IPS-NIHi7 (cell line): ENCODE measurements around the gene MINDY4.

Experiments used
- DNase-seq: peaks from one replicate; pipeline ENCODE4 v3.0.0; 2012; ENCODE audit warnings: mixed read lengths; ENCODE audit errors: extremely low spot score

The MINDY4 gene

DNA sequence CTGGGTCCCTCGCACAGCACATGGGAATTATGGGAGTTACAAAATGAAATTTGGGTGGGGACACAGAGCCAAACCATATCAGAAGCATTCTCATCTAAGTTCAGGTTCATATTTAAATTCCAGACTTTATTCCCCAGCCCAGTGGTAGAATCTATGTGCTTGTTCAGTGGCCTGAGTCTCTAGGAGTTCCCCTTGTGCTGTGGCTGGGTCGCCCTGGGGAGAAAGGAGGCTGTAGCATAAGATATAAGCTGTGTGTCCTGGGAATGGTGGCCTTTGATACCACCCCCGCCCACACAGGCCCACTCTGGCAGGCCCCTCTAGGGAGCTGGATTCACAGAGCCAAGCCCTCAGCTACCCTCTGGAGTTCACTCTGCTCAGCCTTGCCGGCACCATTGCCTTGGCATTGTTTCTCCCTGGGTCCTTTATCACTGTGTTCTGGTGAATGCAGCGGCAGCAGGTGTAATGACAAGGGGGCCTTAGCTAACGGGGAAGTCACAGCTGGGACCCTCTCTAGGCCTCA, 64.2 kb downstream of the MINDY4 start:
- no peak for DNase-seq

DNA sequence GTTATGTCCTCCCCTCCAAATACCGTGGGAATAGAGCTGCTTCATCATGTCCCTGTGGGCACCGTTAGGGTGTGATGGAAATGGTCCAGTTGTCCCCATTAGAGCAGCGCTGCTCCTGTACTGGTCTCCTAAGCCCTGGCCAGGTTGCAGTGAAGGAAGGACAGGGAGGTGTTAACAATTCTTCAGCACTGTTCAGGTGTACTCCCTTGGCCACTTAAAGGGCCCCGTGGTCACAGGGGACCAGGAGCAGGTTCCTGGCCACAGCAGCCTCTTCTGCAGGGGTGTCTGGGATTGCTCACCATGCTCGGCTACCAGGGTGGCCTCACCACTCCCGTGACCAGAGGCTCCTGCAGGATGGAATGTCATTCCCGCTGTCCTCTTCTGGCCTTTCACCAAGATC, 65.8 kb downstream of the MINDY4 start:
- DNase-seq, result no peak

DNA sequence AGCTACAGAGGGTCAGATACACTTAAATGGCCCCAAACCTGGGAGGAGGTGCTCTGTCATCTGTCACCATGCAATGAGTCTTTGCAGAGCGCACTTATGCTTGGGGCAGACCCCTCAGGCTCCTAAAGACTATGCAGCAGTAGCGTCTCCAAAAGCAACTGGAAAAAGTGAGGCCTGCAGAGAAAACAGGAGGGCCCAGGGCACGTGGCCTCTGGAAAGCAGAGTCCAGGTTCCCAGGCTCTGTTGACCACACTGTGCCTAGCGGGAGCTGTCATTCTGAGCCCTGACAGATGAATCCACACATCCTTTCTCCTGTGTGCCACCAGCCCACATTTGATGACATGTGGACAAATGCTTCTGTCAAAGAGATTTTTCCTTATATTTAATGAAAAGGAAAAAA, 66.4 kb downstream of the MINDY4 start:
- no peak for DNase-seq

DNA sequence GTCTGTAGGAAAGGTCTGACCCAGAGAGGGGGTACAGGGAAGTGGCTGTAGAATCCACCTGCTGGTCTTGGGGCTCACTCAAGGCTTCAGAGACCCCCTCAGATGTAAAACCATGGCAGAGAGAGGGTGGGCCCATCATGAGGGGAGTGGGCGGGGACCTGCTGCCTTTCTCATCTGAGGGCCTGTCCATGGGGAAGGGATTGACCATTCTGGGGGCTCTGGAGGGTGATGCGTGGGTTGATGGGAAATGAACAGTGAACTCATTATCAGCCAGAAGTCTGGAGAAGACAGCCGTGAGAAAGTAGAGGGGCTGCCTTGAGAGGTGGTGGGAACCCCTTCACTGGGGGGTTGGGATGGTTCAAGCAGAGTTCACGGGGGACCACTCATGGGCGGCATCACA, 66.8 kb downstream of the MINDY4 start:
- DNase-seq, result no peak

DNA sequence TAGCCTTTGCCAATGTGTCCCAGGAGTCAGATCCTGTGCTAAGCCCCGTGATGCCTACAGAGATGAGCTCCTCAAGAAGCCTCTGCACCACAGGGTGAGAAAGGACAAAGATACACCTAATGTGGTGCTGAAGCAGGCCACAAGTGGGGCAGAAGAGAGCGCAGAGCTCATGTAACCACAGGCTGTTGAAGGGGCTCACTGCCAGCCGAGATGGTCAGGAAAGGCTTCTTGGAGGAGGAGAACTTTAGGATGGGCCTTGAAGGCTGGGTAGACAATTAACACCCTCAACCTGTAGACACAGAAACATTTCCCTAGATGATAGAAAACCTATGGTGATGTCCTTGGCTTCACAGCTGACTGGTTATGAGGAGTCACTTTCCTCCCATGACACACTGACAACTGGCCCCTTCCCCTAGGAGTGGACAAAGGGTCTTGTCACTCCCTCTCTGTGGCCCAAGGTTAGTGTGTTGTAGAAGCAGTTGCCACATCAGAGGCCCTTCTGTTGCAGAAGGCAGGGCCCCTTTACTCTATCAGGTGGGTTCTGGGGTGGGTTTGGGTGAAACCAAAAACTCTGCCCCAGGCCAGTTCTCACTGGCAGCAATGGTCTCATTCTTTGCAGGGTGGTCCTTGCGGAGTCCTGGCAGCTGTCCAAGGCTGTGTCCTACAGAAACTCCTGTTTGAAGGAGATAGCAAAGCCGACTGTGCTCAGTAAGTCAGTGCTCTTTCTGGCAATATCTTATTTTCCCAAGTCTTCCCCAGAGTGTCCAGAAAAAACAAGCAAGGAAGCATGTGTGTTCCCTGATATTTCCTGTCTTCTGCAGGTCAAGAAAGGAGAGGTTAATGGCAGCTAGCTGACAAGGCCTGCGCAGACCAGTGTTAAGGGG, 69.2 kb downstream of the MINDY4 start:
- no peak for DNase-seq

DNA sequence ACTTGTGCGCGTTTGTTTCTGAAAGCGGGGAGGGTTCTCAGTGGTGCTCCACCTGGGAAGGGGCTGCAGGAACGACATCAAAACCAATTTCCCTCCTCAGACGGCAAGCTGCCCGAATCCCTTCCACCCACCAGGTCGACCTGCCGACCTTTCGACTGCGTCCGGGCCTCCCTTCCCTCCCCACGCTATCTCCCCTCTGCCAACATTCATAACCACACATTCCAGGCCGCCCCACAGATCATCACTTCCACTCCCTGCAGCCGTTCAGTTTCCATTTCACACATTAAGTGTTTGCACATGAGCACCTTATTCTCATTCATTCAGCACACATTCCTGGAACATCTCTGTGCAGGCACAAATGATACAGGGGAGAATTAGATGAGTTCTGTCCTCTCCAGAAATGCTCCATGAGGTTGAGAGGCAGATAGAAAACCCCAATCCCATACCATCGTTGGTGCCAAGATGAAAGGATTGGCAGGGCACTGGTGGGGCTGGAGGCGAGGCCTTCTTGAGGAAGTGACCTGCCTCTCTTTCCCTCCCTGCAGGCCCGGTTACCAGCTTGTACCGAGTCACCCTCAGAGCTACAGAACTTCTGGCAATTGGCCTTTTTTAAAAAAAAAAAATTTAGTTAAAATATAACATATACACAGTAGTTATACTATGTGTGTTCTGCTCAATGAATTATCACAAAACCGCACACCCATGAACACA, 70.0 kb downstream of the MINDY4 start:
- DNase-seq, result no peak

GRCh38 chr7:30841801-30842541, 70.8 kb downstream of the MINDY4 start:
- DNase-seq, result no peak

GRCh38 chr7:30842542-30843451, 71.6 kb downstream of the MINDY4 start:
- DNase-seq, result no peak

DNA sequence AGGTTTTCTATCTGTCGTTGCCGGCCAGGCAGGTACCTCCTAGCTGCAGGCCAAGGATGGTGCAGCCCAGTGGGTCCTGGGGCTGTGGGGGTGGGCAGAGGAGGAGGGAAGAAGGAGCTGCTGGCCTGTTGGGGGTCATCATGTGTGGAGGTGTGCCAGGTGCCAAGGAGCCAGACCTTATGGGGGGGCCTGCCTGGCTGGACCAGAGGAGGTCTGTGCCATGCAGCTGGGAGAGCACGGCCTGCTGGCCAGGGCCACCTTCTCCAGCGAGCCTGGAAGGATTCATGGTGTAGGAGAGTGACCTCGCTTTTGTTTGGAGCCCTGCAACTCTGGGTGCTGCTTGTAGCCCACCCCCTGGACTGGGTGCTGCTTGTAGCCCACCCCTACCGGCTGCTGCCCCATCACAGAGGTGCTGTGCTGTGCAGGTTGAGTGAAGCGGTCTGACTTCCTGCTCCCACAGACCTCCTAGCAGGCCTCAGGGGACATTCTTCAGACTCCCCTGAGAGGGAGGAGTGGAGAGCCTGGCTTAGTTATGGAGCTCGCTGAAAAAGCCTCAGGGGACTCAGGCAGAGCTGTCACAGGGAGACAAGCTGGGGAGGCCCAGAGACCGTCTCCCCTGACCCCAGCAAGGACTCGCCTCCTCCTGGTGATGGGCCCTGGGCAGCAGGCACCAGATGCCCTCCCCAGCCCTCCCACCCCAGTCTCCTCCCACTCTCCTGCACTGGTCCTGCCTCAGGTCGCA, 72.7 kb downstream of the MINDY4 start:
- DNase-seq, result no peak

DNA sequence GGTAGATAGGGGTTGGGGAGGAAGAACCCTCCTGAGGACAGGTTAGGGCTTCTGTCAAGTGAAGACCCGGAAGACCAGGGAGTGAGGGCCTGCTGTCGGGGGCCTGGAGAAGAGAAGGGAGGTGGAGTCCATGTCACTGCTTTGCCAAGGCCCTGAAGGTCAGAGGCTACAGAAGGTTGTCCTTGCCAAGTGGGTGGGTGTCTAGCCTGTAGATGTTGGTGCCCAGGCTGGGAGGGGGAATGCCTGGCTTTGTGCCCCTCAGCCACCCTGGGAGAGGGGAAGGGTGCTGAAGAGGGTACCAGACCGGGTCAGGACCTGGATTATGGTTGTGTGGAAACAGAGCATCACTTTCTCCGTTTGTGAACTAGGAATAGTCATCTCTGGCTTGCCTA, 73.3 kb downstream of the MINDY4 start:
- no peak for DNase-seq

DNA sequence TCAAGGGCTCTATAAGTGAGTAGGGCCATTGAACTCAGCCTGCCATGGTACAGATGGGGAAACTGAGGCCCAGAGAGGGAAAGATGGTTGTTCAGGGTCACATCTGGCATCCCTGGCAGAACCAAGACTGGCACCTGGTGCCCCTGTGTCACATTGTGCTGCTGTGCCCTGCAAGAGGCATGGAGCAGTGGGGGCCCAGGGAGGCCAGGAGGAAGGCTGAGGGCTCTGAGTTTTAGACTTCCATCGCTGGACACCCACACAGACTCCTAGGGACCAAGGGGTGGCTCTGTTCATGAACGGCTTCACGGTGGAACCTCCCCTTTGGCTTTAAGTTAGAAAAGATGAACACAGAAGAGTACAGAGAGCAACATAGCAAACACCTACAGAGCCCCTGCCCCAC, 73.7 kb downstream of the MINDY4 start:
- DNase-seq, result no peak

- DNase-seq, result no peak
Measured at GRCh38 chr7:30845426-30846135, 74.4 kb downstream of the MINDY4 start.

GRCh38 chr7:30846378-30846777, 75.2 kb downstream of the MINDY4 start:
- DNase-seq, result no peak

DNA sequence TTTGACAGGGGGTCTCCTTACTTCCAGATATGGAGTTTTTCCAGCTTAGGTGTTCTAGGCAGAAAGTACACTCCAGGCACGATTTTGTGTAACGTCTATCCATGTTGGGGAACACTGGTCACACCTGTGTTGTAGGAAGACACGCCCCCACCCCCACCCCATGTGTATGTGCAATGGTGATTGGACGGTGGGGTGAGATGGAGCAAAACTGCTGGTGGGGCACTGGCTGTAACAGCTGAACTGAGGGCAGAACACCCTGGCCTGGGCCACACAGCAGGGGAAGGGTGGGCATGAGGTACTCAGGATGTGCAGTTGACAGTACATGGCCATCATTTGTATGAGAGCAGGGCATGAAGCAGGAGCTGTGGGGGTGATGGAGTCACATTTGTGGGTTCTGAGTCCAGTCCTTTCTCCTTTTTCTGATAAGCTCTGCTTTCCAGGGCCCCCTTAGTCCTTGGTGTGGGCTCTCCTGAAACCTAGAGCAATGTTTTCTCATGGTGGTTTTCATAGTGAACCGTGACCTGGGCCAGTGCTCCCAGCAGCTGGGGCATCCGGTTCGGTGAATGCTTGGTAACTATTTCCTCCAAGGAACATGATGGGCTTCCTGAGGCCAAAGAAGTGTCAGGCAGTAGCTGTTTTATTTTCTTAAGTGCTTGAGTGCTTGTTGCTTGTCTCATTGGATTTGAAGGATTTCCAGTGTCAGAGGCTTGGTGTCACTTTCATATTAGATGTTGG, 77.1 kb downstream of the MINDY4 start:
- no peak for DNase-seq

DNA sequence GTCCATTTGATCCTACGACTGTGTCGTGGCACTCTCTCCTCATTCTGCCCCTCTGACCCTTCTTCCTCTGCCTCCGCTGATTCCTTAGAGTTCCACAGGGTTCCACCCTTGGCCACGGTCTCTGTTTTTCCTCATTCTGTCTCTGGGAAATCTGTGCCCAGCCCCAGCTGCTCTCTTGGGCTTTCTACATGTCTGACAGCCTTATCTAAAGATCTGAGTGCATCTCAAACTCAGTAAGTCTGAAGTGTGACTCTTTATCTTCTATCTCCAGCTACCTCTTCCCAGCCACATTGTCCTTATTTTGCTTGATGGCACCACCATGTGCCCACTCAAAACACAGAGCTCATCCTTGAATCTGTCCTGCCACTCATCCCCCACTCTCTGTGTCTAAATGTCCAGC, 78.3 kb downstream of the MINDY4 start:
- no peak for DNase-seq

GRCh38 chr7:30850426-30850825, 79.2 kb downstream of the MINDY4 start:
- no peak for DNase-seq

DNA sequence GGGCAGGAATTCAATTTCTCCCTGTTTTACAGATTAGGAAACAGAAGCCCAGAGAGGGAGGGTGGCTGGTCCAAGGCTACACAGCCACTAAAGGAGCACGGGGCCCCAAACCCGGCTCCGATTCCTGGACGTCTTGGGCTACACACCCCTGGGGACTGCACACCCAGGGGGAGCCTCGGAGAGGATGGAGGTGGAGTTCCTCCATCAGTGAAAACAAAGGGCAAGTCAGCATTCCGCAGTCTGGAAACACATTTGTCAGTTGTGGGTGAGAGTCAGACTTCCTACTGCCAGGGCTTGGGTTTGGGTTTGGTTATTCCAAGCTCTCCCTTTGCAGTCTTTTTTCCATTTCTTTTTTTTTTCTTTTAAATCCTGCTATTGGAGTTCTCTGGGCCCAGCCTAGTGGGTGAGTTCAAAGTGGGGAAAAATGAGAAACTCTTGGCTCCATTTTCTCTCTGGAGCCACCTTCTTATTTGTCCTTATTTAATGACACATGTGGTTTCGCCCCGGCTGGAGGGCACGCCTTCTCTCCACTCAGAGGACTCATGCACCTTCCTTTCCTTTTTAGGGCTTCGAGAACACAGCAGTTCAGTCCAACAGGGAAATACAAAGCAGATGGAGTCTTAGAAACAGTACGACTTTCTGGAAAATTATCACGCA, 80.6 kb downstream of the MINDY4 start:
- DNase-seq, result no peak

DNA sequence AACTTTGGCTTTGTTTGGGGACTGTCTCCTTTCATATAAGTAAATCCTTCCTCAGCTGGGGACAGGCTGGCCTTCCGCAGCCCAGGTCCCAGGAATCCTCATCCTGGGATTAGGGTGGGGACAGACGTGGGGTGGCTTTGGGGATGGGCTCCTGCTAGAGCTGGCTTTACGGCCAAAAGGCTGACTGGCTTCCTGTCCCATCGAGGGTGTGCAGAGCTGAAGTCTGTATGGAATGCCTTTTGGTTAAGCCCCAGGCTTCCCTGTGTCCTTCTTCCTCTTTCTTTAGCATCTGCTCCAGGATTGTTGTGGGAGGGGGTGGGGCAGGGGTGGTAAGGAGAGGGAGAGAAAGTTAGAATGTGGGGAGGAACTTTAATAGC, 81.1 kb downstream of the MINDY4 start:
- no peak for DNase-seq
